Measurements from ENCODE around the gene SLC25A28.

DNA sequence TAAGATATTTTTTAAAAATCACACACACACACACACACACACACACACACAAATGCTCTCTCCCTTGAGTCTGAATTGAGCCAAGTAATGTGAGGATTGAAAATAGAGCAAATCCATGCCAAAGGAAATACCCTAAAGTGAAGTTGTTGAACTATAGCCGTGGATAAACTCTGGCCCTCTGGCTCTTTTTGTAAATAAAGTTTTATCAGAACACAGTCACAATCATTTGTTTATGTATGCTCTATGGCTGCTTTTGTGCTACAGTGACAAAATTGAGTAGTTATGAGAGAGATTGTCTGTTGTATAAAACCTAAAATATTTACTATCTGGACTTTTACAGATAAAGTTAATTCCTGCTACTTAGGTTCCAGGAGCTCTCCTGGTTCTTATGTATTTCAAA lies 48.4 kb downstream of the SLC25A28 start:
- no peak for TF ChIP-seq POLR2AphosphoS5 (IDR thresholded peaks at IDR 0.05; ENCODE audit: low read depth, low read length)
- no peak for TF ChIP-seq TAF1 (IDR thresholded peaks at IDR 0.05; ENCODE audit: low read depth, low read length)
- no peak for TF ChIP-seq POLR2A (IDR thresholded peaks at IDR 0.05; ENCODE audit: low read depth, low read length)
- TF ChIP-seq SPI1 (IDR thresholded peaks at IDR 0.05; ENCODE audit: low read depth, low read length): no peak

All from GM12891 (cell line).